Naive thymus-derived CD8-positive, alpha-beta T cell (primary cell): ENCODE data around the gene ZNF200. TPM values are rescaled to one million over a fixed set of nuclear protein-coding genes. Genes with fewer than 3 reads are reported as not detected.

Source experiments
- ATAC-seq, 2 donors: fragments of 150-1000 bp; cut with Tn5 transposase in 1 of 2; sonication (Bioruptor Pico), chemical (Tn5 transposase) in 1 of 2; 1 replicate in 1 of 2; 2 replicates in 1 of 2; pipeline ENCODE4 v1.10.0; 2021; ENCODE audit warnings: mild to moderate bottlenecking in 2 of 2, moderate library complexity in 2 of 2
- POLR2A ChIA-PET: fragments of 350-600 bp; sonication (Branson Sonifier 250); formaldehyde crosslinking; loops from one replicate; lab custom pipeline; 2021; ENCODE audit warnings: antibody characterized with exemption; lab: Charles Lee
- DNase-seq, 10 donors: peaks; one replicate each; pipeline versions ENCODE4 v3.0.0 to v3.0.0-alpha.2; 2020 to 2022
- H3K27ac Mint-ChIP-seq, 10 donors: one replicate each; pipeline ENCODE4 v1.8.0; 2020 to 2022; ENCODE audit warnings: mild to moderate bottlenecking in 10 of 10, mixed read lengths in 10 of 10, moderate library complexity in 4 of 10, inconsistent platforms in 1 of 10
- H3K27me3 Mint-ChIP-seq, 5 donors: one replicate each; pipeline ENCODE4 v1.8.0; 2021 to 2022; ENCODE audit warnings: mixed read lengths in 5 of 5
- H3K36me3 Mint-ChIP-seq, 3 donors: one replicate each; pipeline ENCODE4 v1.8.0; 2020 to 2022; ENCODE audit warnings: mixed read lengths in 3 of 3, mild to moderate bottlenecking in 2 of 3, inconsistent platforms in 1 of 3
- H3K4me1 Mint-ChIP-seq, 4 donors: one replicate each; pipeline ENCODE4 v1.8.0; 2021 to 2022; ENCODE audit warnings: mixed read lengths in 4 of 4
- H3K4me3 Mint-ChIP-seq, 10 donors: one replicate each; pipeline ENCODE4 v1.8.0; 2020 to 2022; ENCODE audit warnings: mild to moderate bottlenecking in 10 of 10, mixed read lengths in 10 of 10, moderate library complexity in 6 of 10, inconsistent platforms in 1 of 10
- H3K9me3 Mint-ChIP-seq, 9 donors: one replicate each; pipeline ENCODE4 v1.8.0; 2020 to 2022; ENCODE audit warnings: mixed read lengths in 9 of 9, mild to moderate bottlenecking in 3 of 9, inconsistent platforms in 1 of 9, moderate library complexity in 1 of 9
- polyA plus RNA-seq, 3 donors: library from polyadenylated mRNA; unstranded; fragments of 300-500 nt; fragmentation: Illumina TruSeq; gene quantifications; one replicate each; pipeline ENCODE4 v1.2.3, GENCODE V29; 2021
- total RNA-seq, 8 experiments: library from RNA in 2 of 8; stranded (reverse) in 2 of 8; gene quantifications; one replicate each; pipeline ENCODE4 v1.2.3 and lab custom pipeline; 2021 to 2026

ZNF200 gene
- total and polyA plus RNA-seq, 5 experiments from 2014 or later = 6.8 to 25.8 (median 14.3) TPM

DNA sequence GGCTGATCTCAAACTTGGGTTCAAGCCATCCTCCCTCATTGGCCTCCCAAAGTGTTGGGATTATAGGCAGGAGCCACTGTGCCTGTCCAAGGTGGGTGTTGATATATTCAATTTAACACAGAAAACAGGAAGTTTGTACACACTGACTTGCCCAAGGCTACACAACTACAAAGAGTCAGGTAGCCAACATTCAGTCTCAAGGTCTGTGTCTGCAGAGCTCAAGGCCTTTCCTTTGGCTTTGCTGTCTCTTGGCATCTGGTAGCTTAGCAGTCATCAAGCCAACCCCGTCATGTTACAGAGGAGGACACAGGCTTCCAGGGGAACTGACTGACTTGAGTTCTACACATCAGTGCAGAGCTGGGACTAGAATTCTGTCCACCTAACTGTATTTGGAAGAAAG lies 33.3 kb upstream of the ZNF200 start:
- POLR2A ChIA-PET = interaction anchor here (0.9 to 1.1 kb wide), 2 partner anchors 10 to 189 kb away, joined by 3 to 5 read pairs; no protein-coding TSS in a partner anchor
- Mint-ChIP-seq H3K4me3 (no peak overlapping the region), H3K36me3 (peaks cover 4 to 28% (median 25%) of the 10 kb centered on the region in 3 donors), H3K27ac (peak overlapping the region in 1 of 10 donors; percentile 25), H3K27me3 (no peaks in the 10 kb centered on the region), H3K9me3 (peaks cover 0 to 13% (median 0%) of the 10 kb centered on the region in 9 donors), H3K4me1 (peaks cover 4 to 36% (median 21%) of the 10 kb centered on the region in 4 donors)
- no peak for DNase-seq
- no peak for ATAC-seq

DNA sequence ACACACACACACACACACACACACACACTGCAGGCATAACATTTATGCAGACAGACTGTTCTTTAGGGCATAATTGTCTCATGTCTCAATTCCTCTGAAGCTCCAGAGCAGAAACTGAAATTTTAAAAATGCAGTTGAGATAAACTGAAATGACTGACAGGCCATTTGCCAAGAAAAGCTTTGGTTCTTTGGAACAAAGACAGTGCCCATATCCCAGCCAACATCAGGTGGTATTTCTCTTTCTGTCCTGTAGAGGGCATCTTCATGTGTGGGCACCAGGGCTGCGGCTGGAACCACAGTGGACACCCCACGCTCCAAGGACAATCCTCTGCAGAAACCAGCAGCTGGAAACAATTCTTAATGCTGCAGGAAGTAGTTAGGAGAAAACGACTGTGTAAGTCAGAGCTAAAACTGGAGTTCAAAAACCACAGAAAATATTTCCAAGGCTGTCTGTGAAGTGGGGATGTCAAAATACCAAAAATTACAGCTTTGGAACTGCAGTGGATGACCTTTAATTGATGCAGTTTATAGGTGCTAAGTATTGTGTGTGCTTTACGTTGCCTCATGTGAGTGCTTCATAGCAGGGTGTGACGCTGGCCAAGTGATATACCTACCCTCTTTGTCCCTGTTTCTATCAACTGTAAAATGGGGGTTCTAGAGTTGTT lies 32.0 kb upstream of the ZNF200 start:
- peak overlapping the region in 5 of 10 donors; percentile 15 to 66 (median 56) for H3K27ac Mint-ChIP-seq
- H3K9me3 Mint-ChIP-seq = peaks cover 0 to 10% (median 0%) of the 10 kb centered on the region in 9 donors
- H3K4me3 Mint-ChIP-seq = peak overlapping the region in 3 of 10 donors; percentile 33 to 56 (median 36)
- peaks cover 4 to 28% (median 25%) of the 10 kb centered on the region in 3 donors for H3K36me3 Mint-ChIP-seq
- peaks cover 9 to 45% (median 33%) of the 10 kb centered on the region in 4 donors for H3K4me1 Mint-ChIP-seq
- DNase-seq (peak in 2 of 10 donors; percentile 19 to 25), ATAC-seq (no peak)
- no peaks in the 10 kb centered on the region for H3K27me3 Mint-ChIP-seq
- POLR2A ChIA-PET = interaction anchor here (0.6 to 4.2 kb wide), 12 partner anchors 10 to 448 kb away, joined by 3 to 13 read pairs (median 5); partner anchors contain the start of genes ZNF213 and ZNF263

DNA sequence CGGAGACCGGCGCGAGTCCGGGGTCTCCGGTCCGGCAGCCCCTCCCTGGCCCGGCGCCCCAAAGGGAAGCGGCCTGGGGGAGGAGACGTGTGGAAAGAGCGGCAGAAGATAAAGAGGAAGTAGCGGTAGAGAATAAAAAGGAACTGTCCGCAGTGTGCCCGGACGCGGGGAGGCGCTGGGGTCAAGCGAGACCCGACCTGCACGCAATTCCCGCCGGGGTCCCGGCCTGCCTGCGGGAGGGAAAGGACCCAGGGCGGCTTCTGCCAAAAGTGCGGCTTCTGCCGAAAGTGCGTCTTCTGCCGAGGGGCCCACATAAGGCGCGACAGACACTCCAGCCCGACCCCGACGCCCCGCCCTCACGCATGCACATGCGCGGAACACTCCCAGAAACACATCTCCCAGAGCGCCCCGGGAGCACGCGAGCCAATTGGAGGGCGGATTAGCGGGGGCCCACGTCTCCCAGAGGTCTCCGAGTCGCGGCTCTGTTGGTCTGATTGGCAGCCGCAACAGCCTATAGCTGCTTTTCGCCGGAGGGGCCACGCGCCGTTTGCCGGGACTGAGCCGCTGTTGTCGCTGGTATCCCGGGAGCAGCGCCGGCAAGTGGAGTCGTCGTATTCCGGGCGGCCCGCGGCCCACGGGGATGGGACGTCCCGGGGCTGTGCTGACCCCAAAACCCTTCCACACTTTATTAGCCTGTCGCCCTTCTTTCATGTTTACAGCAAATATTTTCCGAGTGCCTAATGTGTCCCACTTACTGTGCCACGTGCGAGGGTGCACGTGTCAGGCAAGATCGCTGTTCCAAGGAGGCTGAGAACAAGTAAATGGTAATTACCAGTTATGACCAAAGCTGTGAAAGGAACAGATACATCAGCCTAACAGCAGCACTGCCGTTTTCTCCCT lies 29.4 kb upstream of the ZNF200 start:
- peaks cover 11 to 44% (median 33%) of the 10 kb centered on the region in 4 donors for H3K4me1 Mint-ChIP-seq
- DNase-seq = peak; percentile 95 to 99 (median 98)
- peak overlapping the region; percentile 96 to 99 (median 98) for H3K27ac Mint-ChIP-seq
- H3K9me3 Mint-ChIP-seq = peaks cover 0 to 7% (median 0%) of the 10 kb centered on the region in 9 donors
- ATAC-seq = peak; percentile 84 to 86
- no peaks in the 10 kb centered on the region for H3K27me3 Mint-ChIP-seq
- peak overlapping the region; percentile 86 to 97 (median 92) for H3K4me3 Mint-ChIP-seq
- H3K36me3 Mint-ChIP-seq = peaks cover 0 to 25% (median 25%) of the 10 kb centered on the region in 3 donors
- POLR2A ChIA-PET = interaction anchor here (0.6 to 4.2 kb wide), 28 partner anchors 9 to 352 kb away, joined by 3 to 56 read pairs (median 6); partner anchors contain the start of genes NAA60, TIGD7, TNFRSF12A and ZNF174

DNA sequence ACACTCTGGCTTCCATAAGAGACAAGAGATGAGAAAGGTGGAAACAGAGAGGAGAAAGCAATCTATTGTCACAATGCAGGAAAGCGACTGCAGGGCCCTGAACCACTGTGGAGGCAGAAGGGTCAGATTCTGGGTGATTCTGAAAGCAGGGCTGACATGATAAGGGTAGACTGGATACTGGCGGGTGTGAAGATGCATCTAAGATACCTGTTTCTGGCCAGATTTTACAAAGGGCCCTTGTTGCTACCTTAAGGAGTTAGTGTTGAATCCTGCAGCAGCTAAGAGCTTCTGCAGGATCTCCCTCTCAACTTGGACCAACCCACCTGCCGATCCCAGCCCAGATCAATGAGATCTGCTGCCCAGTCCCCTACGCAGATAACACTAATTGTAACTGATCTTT lies 27.6 kb upstream of the ZNF200 start:
- POLR2A ChIA-PET = interaction anchor here (0.6 to 4.1 kb wide), 19 partner anchors 8 to 247 kb away, joined by 3 to 56 read pairs (median 6); partner anchors contain the start of genes TIGD7, TNFRSF12A, ZNF200 and ZNF263
- peak overlapping the region; percentile 65 to 97 (median 88) for H3K4me3 Mint-ChIP-seq
- no peak for ATAC-seq
- H3K27ac Mint-ChIP-seq = peak overlapping the region; percentile 96 to 99 (median 98)
- peaks cover 0 to 7% (median 0%) of the 10 kb centered on the region in 9 donors for H3K9me3 Mint-ChIP-seq
- peaks cover 0 to 3% (median 0%) of the 10 kb centered on the region in 5 donors for H3K27me3 Mint-ChIP-seq
- H3K36me3 Mint-ChIP-seq = peaks cover 0 to 17% (median 10%) of the 10 kb centered on the region in 3 donors
- DNase-seq = no peak
- H3K4me1 Mint-ChIP-seq = peaks cover 11 to 42% (median 34%) of the 10 kb centered on the region in 4 donors

DNA sequence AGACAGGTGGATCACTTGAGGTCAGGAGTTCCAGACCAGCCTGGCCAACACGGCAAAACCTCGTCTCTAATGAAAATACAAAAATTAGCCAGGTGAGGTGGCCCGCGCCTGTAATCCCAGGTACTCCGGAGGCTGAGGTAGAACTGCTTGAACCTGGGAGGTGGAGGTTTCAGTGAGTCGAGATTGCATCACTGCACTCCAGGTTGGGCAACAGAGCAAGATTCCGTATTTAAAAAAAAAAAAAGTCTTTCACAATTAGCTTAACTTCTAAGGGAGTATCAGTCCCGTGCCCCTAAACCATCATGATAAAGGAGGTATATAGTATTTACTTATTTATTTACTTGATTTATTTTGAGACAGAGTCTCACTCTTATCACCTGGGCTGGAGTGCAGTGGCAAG lies 24.9 kb upstream of the ZNF200 start:
- DNase-seq (no peak), ATAC-seq (no peak)
- H3K9me3 Mint-ChIP-seq = peaks cover 0 to 3% (median 0%) of the 10 kb centered on the region in 9 donors
- H3K4me3 Mint-ChIP-seq = no peak overlapping the region
- H3K27ac Mint-ChIP-seq = no peak overlapping the region
- POLR2A ChIA-PET = interaction anchor here (0.5 kb wide), 1 partner anchor 205 kb away, joined by 3 read pairs; no protein-coding TSS in a partner anchor
- H3K27me3 Mint-ChIP-seq = peaks cover 0 to 3% (median 2%) of the 10 kb centered on the region in 5 donors
- peaks cover 11 to 23% (median 21%) of the 10 kb centered on the region in 4 donors for H3K4me1 Mint-ChIP-seq
- H3K36me3 Mint-ChIP-seq = no peaks in the 10 kb centered on the region

DNA sequence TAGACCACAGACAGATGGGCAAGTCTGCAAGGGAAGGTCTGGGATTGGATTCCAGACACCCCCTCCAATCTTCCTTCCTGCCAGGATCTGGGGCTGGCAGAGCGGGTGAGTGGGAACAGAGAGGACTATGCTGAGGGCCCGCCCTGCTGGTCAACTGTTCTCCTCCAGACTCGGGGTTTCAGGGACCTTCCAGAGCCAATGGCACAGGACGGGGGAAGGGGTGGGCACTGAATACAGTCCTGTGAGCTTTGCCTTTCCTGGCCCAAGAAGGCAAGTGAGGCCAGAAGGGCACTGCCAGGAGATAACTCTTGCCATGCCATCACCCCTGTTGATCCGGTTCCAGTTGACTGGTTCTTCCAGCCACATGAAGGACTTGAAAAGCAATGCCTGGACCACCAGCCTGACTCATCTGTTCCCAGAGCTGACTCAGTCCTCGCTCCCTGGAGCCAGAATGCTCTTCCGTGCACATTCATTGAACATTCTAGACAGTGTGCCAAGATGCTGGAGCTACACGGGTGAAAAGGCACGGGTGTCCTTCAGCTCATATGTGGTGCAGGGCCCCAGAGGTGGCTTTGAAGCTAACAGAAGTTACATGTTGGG lies 22.0 kb upstream of the ZNF200 start:
- H3K27me3 Mint-ChIP-seq = peaks cover 0 to 5% (median 3%) of the 10 kb centered on the region in 5 donors
- DNase-seq (no peak), ATAC-seq (no peak)
- H3K9me3 Mint-ChIP-seq = no peaks in the 10 kb centered on the region
- H3K4me3 Mint-ChIP-seq = peak overlapping the region in 1 of 10 donors; percentile 61
- H3K27ac Mint-ChIP-seq = no peak overlapping the region
- POLR2A ChIA-PET = no interaction called here
- H3K4me1 Mint-ChIP-seq = peaks cover 0 to 2% (median under 1%) of the 10 kb centered on the region in 4 donors
- H3K36me3 Mint-ChIP-seq = no peaks in the 10 kb centered on the region

DNA sequence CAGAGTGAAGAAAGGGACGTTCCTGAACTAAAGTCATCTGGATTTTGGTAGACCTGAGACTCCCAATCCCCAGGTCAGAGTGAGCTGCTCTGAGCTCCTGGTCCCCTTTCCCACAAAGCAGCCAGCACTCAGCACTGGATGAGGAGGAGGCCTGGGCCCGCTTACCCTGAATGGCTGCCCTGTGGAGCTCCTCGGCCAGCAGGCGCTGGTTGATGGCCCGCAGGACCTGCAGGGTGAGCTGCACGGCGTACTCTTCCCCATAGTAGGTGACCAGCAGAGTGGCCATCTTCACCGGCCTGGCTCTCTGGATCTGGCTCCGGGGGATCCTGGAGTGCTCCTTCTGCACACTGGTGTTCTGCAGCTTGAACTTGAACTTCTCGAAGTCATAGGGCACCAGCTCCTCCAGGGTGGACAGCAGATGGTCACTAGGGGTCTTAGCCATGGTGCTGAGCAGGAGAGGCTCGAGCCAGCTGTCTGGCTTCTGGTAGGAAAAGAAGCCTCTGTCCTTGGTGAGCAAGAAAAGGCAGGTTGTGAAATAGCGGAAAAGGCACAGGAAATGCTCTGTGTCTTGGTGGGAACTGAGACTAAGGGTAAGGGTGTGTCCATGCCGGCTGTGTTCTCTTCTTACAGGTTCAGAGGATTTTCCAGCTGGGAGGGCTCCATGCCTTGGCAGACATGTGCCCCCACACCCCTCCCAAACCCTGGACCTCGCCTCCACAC lies 21.3 kb upstream of the ZNF200 start, which contains the start of gene MEFV:
Gene MEFV, minus strand, starts transcription at position 488 of the 720 bp plus-strand sequence. Its CDS starts 46 bp downstream, at position 442.
- Mint-ChIP-seq H3K27me3 (peaks cover 0 to 5% (median 3%) of the 10 kb centered on the region in 5 donors), H3K4me1 (peaks cover 0 to 1% (median 0%) of the 10 kb centered on the region in 4 donors), H3K9me3 (no peaks in the 10 kb centered on the region), H3K36me3 (no peaks in the 10 kb centered on the region), H3K4me3 (peak within 1 kb of the TSS in 1 of 10 donors; percentile 61), H3K27ac (no peak within 1 kb of the TSS)
- ATAC-seq = no peak
- POLR2A ChIA-PET = no interaction called here
- DNase-seq = no peak

DNA sequence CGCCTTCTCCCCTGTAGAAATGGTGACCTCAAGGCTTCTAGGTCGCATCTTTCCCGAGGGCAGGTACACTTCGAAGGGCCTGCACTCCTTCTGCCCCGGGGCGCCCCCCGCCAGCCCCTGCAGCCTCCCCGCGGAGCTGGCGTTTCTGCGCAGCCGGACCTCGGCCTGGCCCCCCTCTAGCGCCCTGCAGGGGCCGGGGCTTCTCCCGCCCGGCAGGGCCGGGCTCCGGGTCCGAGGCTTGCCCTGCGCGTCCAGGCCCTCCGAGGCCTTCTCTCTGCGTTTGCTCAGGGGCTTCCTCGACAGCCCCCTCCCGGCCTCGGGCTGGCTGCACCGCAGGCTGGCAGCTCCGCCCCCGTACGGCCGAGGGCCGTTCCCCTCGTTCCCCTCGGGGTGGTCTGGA lies 19.4 kb upstream of the ZNF200 start:
- Mint-ChIP-seq H3K27me3 (peaks cover 0 to 5% (median 3%) of the 10 kb centered on the region in 5 donors), H3K4me3 (no peak overlapping the region), H3K4me1 (peaks cover 0 to 1% (median 0%) of the 10 kb centered on the region in 4 donors), H3K36me3 (no peaks in the 10 kb centered on the region), H3K27ac (no peak overlapping the region), H3K9me3 (no peaks in the 10 kb centered on the region)
- ATAC-seq (no peak), DNase-seq (no peak)
- POLR2A ChIA-PET = interaction anchor here (1.4 to 2.3 kb wide), 3 partner anchors 9 to 71 kb away, joined by 3 to 6 read pairs (median 6); no protein-coding TSS in a partner anchor

DNA sequence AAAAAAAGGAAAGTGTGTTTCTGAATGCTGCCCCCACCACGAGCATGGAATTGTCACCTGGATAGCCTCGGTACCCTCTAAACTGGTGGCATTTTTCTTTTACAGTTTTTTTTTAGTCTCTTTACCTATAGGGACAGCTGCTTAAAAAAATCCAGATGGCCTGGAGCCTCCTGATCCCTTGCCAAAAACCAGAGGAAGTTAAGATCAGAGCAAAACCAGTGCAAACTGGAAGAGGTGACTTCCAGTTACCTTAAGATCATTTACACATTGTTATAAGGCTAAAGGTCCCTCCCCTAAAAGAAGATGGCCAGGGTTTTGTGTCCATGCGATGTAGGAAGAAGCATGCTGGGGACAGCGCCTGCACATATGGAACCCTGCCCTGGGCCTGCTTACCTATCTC lies 18.0 kb upstream of the ZNF200 start:
- POLR2A ChIA-PET = interaction anchor here (1.7 to 2.3 kb wide), 2 partner anchors 12 to 70 kb away, joined by 3 to 6 read pairs; no protein-coding TSS in a partner anchor
- no peak for ATAC-seq
- H3K4me3 Mint-ChIP-seq = no peak overlapping the region
- no peak overlapping the region for H3K27ac Mint-ChIP-seq
- peaks cover 0 to 6% (median 0%) of the 10 kb centered on the region in 5 donors for H3K27me3 Mint-ChIP-seq
- H3K4me1 Mint-ChIP-seq = no peaks in the 10 kb centered on the region
- DNase-seq = no peak
- no peaks in the 10 kb centered on the region for H3K36me3 Mint-ChIP-seq
- H3K9me3 Mint-ChIP-seq = no peaks in the 10 kb centered on the region

DNA sequence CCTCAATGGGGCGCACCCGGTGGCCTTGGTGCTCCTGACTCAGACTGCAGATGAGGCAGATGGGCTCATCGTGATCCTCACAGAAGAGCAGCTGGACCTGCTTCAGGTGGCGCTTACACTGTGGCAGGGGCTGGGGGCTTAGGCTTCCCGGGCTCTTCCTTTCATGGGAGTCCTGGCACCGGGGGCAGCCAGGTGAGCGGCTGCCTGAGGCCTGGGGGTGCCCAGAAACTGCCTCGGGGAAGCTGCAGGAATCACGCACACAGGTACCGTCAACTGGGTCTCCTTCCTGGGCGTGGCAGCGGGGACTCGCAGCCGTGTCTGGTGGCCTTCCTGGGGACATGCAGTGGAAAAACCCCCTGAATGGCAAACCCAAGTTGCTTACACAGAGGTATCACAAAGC lies 14.5 kb upstream of the ZNF200 start:
- POLR2A ChIA-PET = interaction anchor here (1.8 kb wide), 1 partner anchor 13 kb away, joined by 5 read pairs; no protein-coding TSS in a partner anchor
- no peak overlapping the region for H3K27ac Mint-ChIP-seq
- peaks cover 0 to 3% (median 0%) of the 10 kb centered on the region in 4 donors for H3K4me1 Mint-ChIP-seq
- H3K27me3 Mint-ChIP-seq = peaks cover 0 to 11% (median 1%) of the 10 kb centered on the region in 5 donors
- DNase-seq = no peak
- no peak overlapping the region for H3K4me3 Mint-ChIP-seq
- ATAC-seq = no peak
- no peaks in the 10 kb centered on the region for H3K9me3 Mint-ChIP-seq
- no peaks in the 10 kb centered on the region for H3K36me3 Mint-ChIP-seq

DNA sequence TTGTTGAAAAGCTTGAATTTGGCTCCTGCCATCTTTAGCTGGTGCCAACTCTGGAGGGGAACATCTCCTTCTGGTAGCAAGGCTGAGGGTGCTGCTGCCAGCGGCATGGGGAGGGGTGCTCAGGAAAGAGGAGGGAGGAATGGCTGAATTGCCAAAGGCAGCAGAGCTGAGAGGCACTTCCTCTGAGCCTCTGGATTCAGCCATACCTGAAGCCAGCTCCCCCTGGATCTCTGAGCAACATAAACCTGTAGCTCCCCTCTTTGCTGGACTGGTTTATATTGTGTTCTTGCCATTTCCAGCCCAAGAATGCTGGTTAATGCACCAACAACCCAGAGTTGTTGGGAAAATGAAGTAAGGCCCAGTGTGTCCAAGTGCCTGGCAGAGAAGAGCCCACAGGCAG lies 14.1 kb upstream of the ZNF200 start:
- Mint-ChIP-seq H3K9me3 (no peaks in the 10 kb centered on the region), H3K4me1 (peaks cover 0 to 3% (median 0%) of the 10 kb centered on the region in 4 donors), H3K36me3 (no peaks in the 10 kb centered on the region), H3K4me3 (no peak overlapping the region), H3K27me3 (peaks cover 0 to 13% (median 1%) of the 10 kb centered on the region in 5 donors), H3K27ac (no peak overlapping the region)
- POLR2A ChIA-PET = interaction anchor here (1.8 kb wide), 1 partner anchor 14 kb away, joined by 5 read pairs; no protein-coding TSS in a partner anchor
- no peak for DNase-seq
- no peak for ATAC-seq
